Thyroid gland (tissue), 4 donors: ENCODE results near the gene DKC1. TPM values are rescaled to one million over a fixed set of nuclear protein-coding genes. Genes with fewer than 3 reads are reported as not detected.

Experiments used
- DNase-seq, 2 donors: peaks; one replicate each; pipeline ENCODE4 v3.0.0-alpha.2; 2019
- H3K27ac ChIP-seq, 3 donors: fragments of 200-600 bp; sonication (generic); 1 replicate in 2 of 3; 2 replicates in 1 of 3; pipeline ENCODE4 v1.5.1; 2016 to 2019; ENCODE audit warnings: mild to moderate bottlenecking in 1 of 3, moderate library complexity in 1 of 3
- H3K27me3 ChIP-seq: fragments of 200-600 bp; sonication (generic); one replicate; pipeline ENCODE4 v1.5.1; 2019
- H3K36me3 ChIP-seq, 2 donors: fragments of 200-600 bp; sonication (generic); one replicate each; pipeline ENCODE4 v1.5.1; 2016 to 2019
- H3K4me1 ChIP-seq, 2 donors: fragments of 200-600 bp; sonication (generic); one replicate each; pipeline ENCODE4 v1.5.1; 2017 to 2019
- H3K4me3 ChIP-seq, 3 donors: fragments of 200-600 bp; sonication (generic); replicated peaks in 1 of 3; 1 replicate in 2 of 3; 2 replicates in 1 of 3; pipeline ENCODE4 v1.5.1; 2016; ENCODE audit warnings: mild to moderate bottlenecking in 1 of 3
- H3K9me3 ChIP-seq: fragments of 200-600 bp; sonication (generic); one replicate; pipeline ENCODE4 v1.5.1; 2017
- CTCF ChIP-seq, 6 experiments: fragments of 200-600 bp in 3 of 6; fragments of 450-650 bp in 3 of 6; sonication (generic) in 3 of 6; IDR thresholded peaks; one replicate each; pipeline ENCODE4 v1.5.1; 2016 to 2019; ENCODE audit warnings: antibody characterized with exemption in 6 of 6, mild to moderate bottlenecking in 2 of 6, inconsistent platforms in 1 of 6, moderate library complexity in 1 of 6
- POLR2A ChIP-seq, 2 donors: fragments of 450-650 bp; IDR thresholded peaks; one replicate each; pipeline ENCODE4 v1.6.1; 2017; ENCODE audit warnings: antibody characterized with exemption in 2 of 2, mild to moderate bottlenecking in 2 of 2, moderate library complexity in 1 of 2
- WGBS, 2 donors: methylation state at CpG; one replicate each; pipeline ENCODE4 v1.1.5; 2017; 5-methylcytosine and 5-hydroxymethylcytosine counted together
- intact Hi-C: fragments of 100-400 bp; cut with DNase I; formaldehyde crosslinking; loops from one replicate; pipeline ENCODE4 v1.15.1; 2023
- total RNA-seq, 4 donors: library from RNA; depleted of rRNA; stranded (reverse); fragments of >200 nt; gene quantifications; one replicate each; pipeline ENCODE4 v1.2.3, GENCODE V29; 2016

The DKC1 gene
- total RNA-seq, 4 donors from 2014 or later: 33.8 to 41.5 (median 35.2) TPM

- TF ChIP-seq CTCF (IDR thresholded peaks at IDR 0.05): no peak
- TF ChIP-seq POLR2A (IDR thresholded peaks at IDR 0.05): peak in 1 of 2 donors; percentile 48
- intact Hi-C loops: no loop called here
- H3K36me3 ChIP-seq: peaks cover 0 to 10% of the 10 kb centered on the region in 2 donors
- no peaks in the 10 kb centered on the region for H3K27me3 ChIP-seq
- 74 to 87% methylated on average over 10 to 12 of the region's 15 CpGs for WGBS, 2 donors
- DNase-seq: peak; percentile 89 to 91
- H3K4me3 ChIP-seq: no peak overlapping the region
- H3K27ac ChIP-seq: peak overlapping the region; percentile 28 to 77 (median 49)
- peaks cover 0 to 15% of the 10 kb centered on the region in 2 donors for H3K4me1 ChIP-seq
- H3K9me3 ChIP-seq: no peaks in the 10 kb centered on the region
Observed at GRCh38 chrX:154775419-154776349, 13.0 kb downstream of the DKC1 start.

GRCh38 chrX:154776753-154777152 lies 14.1 kb downstream of the DKC1 start:
- H3K36me3 ChIP-seq: peaks cover 0 to 10% of the 10 kb centered on the region in 2 donors
- H3K27me3 ChIP-seq: no peaks in the 10 kb centered on the region
- no peak overlapping the region for H3K27ac ChIP-seq
- peaks cover 0 to 15% of the 10 kb centered on the region in 2 donors for H3K4me1 ChIP-seq
- intact Hi-C loops: no loop called here
- H3K4me3 ChIP-seq: no peak overlapping the region
- no peak for DNase-seq
- H3K9me3 ChIP-seq: no peaks in the 10 kb centered on the region
- TF ChIP-seq CTCF (IDR thresholded peaks at IDR 0.05) (no peak), POLR2A (IDR thresholded peaks at IDR 0.05) (no peak)
- 96 to 97% methylated on average over 2 of the region's 2 CpGs for WGBS, 2 donors

- intact Hi-C loops: no loop called here
Observed at GRCh38 chrX:154779261-154779660, 16.6 kb downstream of the DKC1 start.

GRCh38 chrX:154780968-154781367 lies 18.3 kb downstream of the DKC1 start:
- H3K4me3 ChIP-seq: no peak overlapping the region
- WGBS, 2 donors: 98 to 100% methylated on average over 6 to 7 of the region's 9 CpGs
- H3K36me3 ChIP-seq: peaks cover 0 to 4% of the 10 kb centered on the region in 2 donors
- H3K27ac ChIP-seq: no peak overlapping the region
- intact Hi-C loops: no loop called here
- peaks cover 0 to 2% of the 10 kb centered on the region in 2 donors for H3K4me1 ChIP-seq
- no peak for TF ChIP-seq POLR2A (IDR thresholded peaks at IDR 0.05)
- TF ChIP-seq CTCF (IDR thresholded peaks at IDR 0.05): no peak
- H3K27me3 ChIP-seq: no peaks in the 10 kb centered on the region
- no peaks in the 10 kb centered on the region for H3K9me3 ChIP-seq
- DNase-seq: no peak

More at GRCh38 chrX:154779261-154779660, 16.6 kb downstream of the DKC1 start:
- Histone ChIP-seq H3K4me3 (no peak overlapping the region), H3K4me1 (peaks cover 0 to 15% of the 10 kb centered on the region in 2 donors), H3K36me3 (peaks cover 0 to 6% of the 10 kb centered on the region in 2 donors), H3K27ac (no peak overlapping the region), H3K27me3 (no peaks in the 10 kb centered on the region), H3K9me3 (no peaks in the 10 kb centered on the region)
- DNase-seq: no peak
- 94 to 100% methylated on average over 3 of the region's 4 CpGs for WGBS, 2 donors
- TF ChIP-seq CTCF (IDR thresholded peaks at IDR 0.05) (no peak), POLR2A (IDR thresholded peaks at IDR 0.05) (no peak)
